Measurements from ENCODE around the gene RMDN2.
"Not testable (repeated sequence)": the region's sequence is repeated elsewhere in the genome, so short reads cannot be mapped to it uniquely, and the experiment has no call there.

Gene RMDN2

DNA sequence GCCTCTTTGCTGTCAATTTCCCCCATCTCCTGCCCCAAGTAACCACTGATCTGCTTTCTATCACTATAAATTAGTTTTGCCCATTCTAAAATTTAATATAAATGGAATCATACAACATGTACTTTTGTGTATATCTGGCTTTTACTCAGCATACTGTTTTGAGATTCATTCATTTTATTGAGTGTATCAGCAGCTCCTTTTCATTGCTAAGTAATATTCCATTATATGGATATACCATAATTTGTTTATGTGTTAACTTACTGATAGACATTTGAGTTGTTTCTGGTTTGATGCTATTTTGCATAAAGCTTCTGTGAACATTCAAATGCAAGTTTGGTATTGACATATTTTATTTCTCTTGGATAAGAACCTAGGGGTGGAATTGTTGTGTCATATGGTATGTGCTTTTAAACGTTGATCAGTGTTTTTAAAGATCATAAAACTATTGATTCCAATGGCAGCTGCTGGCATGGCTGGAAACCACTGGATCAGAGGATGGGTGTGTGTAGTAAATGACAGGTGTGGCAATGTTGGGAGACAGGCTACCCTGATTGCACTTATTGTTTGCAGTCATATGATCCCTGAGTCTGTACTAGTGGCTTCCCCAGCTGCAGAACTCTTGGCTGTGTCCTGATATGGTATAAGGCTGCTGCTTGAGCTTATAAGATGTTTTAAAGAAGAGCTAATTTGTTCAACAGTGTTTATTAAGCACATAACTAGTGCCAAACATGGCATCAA lies 75.6 kb downstream of the RMDN2 start:
- peak; percentile 52; the same call in 1 of the 2 replicates for TF ChIP-seq ZNF146 (tag by site-specific recombination; IDR thresholded peaks at IDR 0.05)
- no peak for TF ChIP-seq SCRT1 (tag by site-specific recombination; IDR thresholded peaks at IDR 0.05; ENCODE audit: borderline replicate concordance)
- TF ChIP-seq ZNF791 (tag by site-specific recombination; IDR thresholded peaks at IDR 0.05) = no peak
- TF ChIP-seq ZNF692 (tag by site-specific recombination; IDR thresholded peaks at IDR 0.05) = no peak
- no peak for TF ChIP-seq ZSCAN16 (tag by site-specific recombination; IDR thresholded peaks at IDR 0.05)
- TF ChIP-seq, protein P1, sequence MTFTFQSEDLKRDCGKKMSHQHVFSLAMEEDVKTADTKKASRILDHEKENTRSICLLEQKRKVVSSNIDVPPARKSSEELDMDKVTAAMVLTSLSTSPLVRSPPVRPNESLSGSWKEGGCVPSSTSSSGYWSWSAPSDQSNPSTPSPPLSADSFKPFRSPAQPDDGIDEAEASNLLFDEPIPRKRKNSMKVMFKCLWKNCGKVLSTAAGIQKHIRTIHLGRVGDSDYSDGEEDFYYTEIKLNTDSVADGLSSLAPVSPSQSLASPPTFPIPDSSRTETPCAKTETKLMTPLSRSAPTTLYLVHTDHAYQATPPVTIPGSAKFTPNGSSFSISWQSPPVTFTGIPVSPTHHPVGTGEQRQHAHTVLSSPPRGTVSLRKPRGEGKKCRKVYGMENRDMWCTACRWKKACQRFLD (tag by site-specific recombination; IDR thresholded peaks at IDR 0.05) = no peak
- TF ChIP-seq ZNF580 (tag by site-specific recombination; IDR thresholded peaks at IDR 0.05) = 0 out of 2 replicates have a peak, but pooled peaks have one; percentile 26
- Histone ChIP-seq H3K4me3 (ENCODE audit: low read depth, low read length) (no peak overlapping the region), H3K36me3 (ENCODE audit: control insufficient read depth in 2 of 2, insufficient read depth in 1 of 2, low read length in 2 of 2) (no peaks in the 10 kb centered on the region), H3K9me3 (ENCODE audit: control insufficient read depth, insufficient read depth, low read depth, low read length) (no peaks in the 10 kb centered on the region), H3K27ac (ENCODE audit: extremely low read depth, low read depth, low read length) (no peak overlapping the region), H3K4me1 (ENCODE audit: control insufficient read depth, insufficient read depth, low read length) (no peaks in the 10 kb centered on the region)
- ChIA-PET CTCF (interaction anchor here (0.9 kb wide), 1 partner anchor 20 kb away, joined by 3 read pairs; no protein-coding TSS in a partner anchor), POLR2A (no interaction called here)

DNA sequence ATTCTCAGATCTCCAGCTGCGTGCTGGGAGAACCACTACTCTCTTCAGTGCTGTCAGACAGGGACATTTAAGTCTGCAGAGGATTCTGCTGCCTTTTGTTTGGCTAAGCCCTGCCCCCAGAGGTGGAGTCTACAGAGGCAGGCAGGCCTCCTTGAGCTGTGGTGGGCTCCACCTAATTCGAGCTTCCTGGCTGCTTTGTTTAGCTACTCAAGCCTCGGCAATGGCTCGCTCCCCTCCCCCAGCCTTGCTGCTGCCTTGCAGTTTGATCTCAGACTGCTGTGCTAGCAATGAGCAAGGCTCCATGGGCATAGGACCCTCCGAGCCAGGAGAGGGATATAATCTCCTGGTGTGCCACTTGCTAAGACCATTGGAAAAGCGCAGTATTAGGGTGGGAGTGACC lies 85.1 kb downstream of the RMDN2 start:
- H3K9me3 ChIP-seq (ENCODE audit: control insufficient read depth, insufficient read depth, low read depth, low read length); H3K27ac ChIP-seq (ENCODE audit: extremely low read depth, low read depth, low read length); H3K36me3 ChIP-seq (ENCODE audit: control insufficient read depth in 2 of 2, insufficient read depth in 1 of 2, low read length in 2 of 2); CTCF ChIA-PET; H3K4me3 ChIP-seq (ENCODE audit: low read depth, low read length); POLR2A ChIA-PET: not testable (repeated sequence)
- peaks cover 20% of the 10 kb centered on the region for H3K4me1 ChIP-seq (ENCODE audit: control insufficient read depth, insufficient read depth, low read length)

DNA sequence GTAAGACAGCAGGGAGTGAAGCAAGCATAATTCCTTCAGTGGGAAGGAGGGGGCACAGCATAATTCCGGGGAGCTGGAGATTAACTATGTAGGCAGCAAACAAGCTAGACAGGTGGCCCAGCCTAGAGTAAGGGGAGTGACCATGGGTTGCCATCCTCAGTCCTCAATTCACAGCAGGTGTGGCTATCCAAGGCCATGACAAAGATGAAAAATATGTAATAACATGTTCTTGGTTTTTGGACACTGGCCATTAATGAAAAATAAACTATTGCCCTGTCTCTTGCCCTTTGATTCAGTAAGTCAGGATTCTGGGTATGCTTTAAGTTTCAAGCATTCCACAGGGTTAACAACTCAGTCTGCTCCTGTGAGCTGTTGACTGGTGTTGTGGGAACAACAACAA lies 85.9 kb downstream of the RMDN2 start:
- H3K36me3 ChIP-seq (ENCODE audit: control insufficient read depth in 2 of 2, insufficient read depth in 1 of 2, low read length in 2 of 2) = no peaks in the 10 kb centered on the region
- TF ChIP-seq ZNF10 (tag by site-specific recombination; IDR thresholded peaks at IDR 0.05) (no peak), ZFP3 (tag by site-specific recombination; IDR thresholded peaks at IDR 0.05; ENCODE audit: low read depth) (no peak), SCRT1 (tag by site-specific recombination; IDR thresholded peaks at IDR 0.05; ENCODE audit: borderline replicate concordance) (no peak), ZNF133 (tag by site-specific recombination; IDR thresholded peaks at IDR 0.05) (no peak), ZNF76 (tag by site-specific recombination; IDR thresholded peaks at IDR 0.05; ENCODE audit: borderline replicate concordance, low read depth) (no peak), BCL6B (tag by site-specific recombination; IDR thresholded peaks at IDR 0.05) (no peak), ZBTB7A (tag by site-specific recombination; IDR thresholded peaks at IDR 0.05; ENCODE audit: low read depth) (no peak), KLF1 (tag by site-specific recombination; IDR thresholded peaks at IDR 0.05) (no peak), ZNF449 (tag by site-specific recombination; IDR thresholded peaks at IDR 0.05) (no peak)
- H3K4me3 ChIP-seq (ENCODE audit: low read depth, low read length) = no peak overlapping the region
- ChIA-PET CTCF (interaction anchor here (0.7 to 1.0 kb wide), 2 partner anchors 10 to 541 kb away, joined by 3 to 4 read pairs; no protein-coding TSS in a partner anchor), POLR2A (no interaction called here)
- no peak overlapping the region for H3K27ac ChIP-seq (ENCODE audit: extremely low read depth, low read depth, low read length)
- no peaks in the 10 kb centered on the region for H3K9me3 ChIP-seq (ENCODE audit: control insufficient read depth, insufficient read depth, low read depth, low read length)
- peaks cover 24% of the 10 kb centered on the region for H3K4me1 ChIP-seq (ENCODE audit: control insufficient read depth, insufficient read depth, low read length)

Data from HEK293 (cell line).